Neural cell (in vitro differentiated cells): ENCODE data around the gene MYO18B.

ENCODE experiments used
- EP300 ChIP-seq: fragments of 450-650 bp; conservative IDR thresholded peaks from 2 replicates; pipeline ENCODE4 v1.6.1; 2014; ENCODE audit warnings: antibody characterized with exemption, mild to moderate bottlenecking, moderate library complexity; ENCODE audit not compliant: poor library complexity, severe bottlenecking
- EZH2 ChIP-seq: fragments of 200-600, 300-800 bp; shearing (Covaris generic), sonication (generic); IDR thresholded peaks from 2 replicates; pipeline ENCODE4 v1.6.1; 2014; ENCODE audit warnings: antibody characterized with exemption, low read length, borderline replicate concordance, mild to moderate bottlenecking; ENCODE audit not compliant: insufficient read depth, poor library complexity, severe bottlenecking
- POLR2AphosphoS5 ChIP-seq: IDR thresholded peaks from 2 replicates; pipeline ENCODE4 v1.6.1; 2012
- TF ChIP-seq, protein P1 (sequence below): fragments of 450-650 bp; IDR thresholded peaks from 2 replicates; pipeline ENCODE4 v1.5.1; 2014; ENCODE audit warnings: antibody characterized with exemption, mild to moderate bottlenecking, moderate library complexity; ENCODE audit not compliant: poor library complexity, severe bottlenecking

DNA sequence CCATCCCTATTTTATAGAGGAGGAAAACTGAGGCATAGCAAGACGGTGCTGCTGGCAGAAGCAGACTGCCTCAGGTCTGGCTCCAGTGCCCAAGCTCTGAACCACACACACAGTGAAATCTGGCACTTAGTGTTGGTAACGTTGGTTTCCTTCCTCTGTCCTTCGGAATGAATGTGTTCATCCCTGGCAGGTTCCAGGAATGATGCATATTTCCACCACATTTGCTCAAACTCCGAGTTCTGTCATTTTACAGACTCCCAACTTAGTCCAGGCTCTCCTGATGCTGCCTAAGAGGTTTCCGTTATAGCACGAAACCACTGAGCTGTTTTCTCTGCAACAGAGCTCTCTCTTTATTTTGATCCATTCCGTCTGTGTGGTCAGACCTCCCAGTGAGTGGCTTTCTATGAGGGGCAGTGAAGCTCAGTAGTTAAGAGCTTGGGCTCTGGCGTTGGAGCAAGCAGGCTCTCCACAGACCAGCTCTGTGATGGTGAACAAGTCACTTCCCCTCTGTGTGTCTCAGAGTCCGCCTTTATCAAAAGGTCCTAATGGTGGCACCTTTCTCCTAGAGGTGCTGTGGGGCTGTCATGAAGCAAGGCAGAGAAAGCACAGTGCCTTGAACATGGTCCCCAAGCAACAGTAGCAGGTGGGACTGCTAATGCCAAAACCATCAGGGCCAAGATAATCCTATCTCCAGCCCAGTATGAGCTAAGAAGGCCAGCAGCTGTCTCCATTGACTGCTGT is 200.3 kb downstream of the MYO18B start:
- TF ChIP-seq, protein P1, sequence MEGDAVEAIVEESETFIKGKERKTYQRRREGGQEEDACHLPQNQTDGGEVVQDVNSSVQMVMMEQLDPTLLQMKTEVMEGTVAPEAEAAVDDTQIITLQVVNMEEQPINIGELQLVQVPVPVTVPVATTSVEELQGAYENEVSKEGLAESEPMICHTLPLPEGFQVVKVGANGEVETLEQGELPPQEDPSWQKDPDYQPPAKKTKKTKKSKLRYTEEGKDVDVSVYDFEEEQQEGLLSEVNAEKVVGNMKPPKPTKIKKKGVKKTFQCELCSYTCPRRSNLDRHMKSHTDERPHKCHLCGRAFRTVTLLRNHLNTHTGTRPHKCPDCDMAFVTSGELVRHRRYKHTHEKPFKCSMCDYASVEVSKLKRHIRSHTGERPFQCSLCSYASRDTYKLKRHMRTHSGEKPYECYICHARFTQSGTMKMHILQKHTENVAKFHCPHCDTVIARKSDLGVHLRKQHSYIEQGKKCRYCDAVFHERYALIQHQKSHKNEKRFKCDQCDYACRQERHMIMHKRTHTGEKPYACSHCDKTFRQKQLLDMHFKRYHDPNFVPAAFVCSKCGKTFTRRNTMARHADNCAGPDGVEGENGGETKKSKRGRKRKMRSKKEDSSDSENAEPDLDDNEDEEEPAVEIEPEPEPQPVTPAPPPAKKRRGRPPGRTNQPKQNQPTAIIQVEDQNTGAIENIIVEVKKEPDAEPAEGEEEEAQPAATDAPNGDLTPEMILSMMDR = no peak
- TF ChIP-seq POLR2AphosphoS5 (no peak), EZH2 (no peak), EP300 (no peak)
